PC-9 (cell line): ENCODE data around the gene ZBTB4.

Experiments
- EZH2 ChIP-seq: fragments of 200-600 bp; sonication (generic); IDR thresholded peaks from 2 replicates; pipeline ENCODE4 v1.8.0; 2017; ENCODE audit warnings: antibody characterized with exemption, low read depth
- TF ChIP-seq, protein P1 (sequence below): fragments of 200-600 bp; sonication (generic); conservative IDR thresholded peaks from 2 replicates; pipeline ENCODE4 v1.6.1; 2017; ENCODE audit warnings: mixed run types, antibody characterized with exemption, mild to moderate bottlenecking, moderate library complexity

DNA sequence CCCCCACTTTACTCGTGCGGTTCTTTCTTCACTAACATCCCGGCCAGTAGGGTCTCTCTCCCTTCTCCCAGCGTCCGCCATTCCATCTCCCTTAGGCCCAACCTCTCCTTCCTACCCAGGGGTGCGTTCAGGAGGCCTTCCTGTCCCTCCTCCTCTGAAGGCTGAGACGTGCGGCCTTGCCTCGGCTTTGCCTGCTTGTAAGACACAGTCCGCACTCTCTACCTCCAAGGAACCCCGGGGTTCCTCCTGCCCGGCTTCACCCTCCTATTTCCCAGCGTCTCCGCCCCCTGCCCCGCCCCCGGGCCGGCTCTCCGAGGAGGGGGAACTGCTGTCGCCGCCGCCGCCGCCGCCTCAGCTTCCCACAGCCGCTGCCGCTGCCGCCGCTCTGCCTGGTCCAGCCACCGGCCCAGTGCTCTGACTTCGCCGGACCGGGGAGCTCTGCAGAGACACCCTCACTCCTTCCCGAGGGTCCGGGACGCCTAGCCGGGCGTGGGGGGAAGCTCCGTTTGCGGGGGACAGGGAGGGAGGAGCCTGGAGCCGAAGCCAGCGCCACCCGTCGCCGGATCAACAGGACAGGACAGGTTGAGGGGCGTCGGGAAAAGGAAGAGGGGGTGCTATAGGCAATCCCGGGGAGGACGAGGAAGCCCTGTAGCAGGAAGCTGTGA, 41.3 kb downstream of the ZBTB4 start:
- TF ChIP-seq EZH2: no peak
- TF ChIP-seq, protein P1, sequence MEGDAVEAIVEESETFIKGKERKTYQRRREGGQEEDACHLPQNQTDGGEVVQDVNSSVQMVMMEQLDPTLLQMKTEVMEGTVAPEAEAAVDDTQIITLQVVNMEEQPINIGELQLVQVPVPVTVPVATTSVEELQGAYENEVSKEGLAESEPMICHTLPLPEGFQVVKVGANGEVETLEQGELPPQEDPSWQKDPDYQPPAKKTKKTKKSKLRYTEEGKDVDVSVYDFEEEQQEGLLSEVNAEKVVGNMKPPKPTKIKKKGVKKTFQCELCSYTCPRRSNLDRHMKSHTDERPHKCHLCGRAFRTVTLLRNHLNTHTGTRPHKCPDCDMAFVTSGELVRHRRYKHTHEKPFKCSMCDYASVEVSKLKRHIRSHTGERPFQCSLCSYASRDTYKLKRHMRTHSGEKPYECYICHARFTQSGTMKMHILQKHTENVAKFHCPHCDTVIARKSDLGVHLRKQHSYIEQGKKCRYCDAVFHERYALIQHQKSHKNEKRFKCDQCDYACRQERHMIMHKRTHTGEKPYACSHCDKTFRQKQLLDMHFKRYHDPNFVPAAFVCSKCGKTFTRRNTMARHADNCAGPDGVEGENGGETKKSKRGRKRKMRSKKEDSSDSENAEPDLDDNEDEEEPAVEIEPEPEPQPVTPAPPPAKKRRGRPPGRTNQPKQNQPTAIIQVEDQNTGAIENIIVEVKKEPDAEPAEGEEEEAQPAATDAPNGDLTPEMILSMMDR: no peak
